MM.1S (cell line): ENCODE results near the gene EFNA5.
A peak's percentile ranks its signal among the peaks of the same experiment; 100 is the strongest.

Source experiments
- DNase-seq: peaks from one replicate; pipeline ENCODE4 v3.0.0-alpha.2; 2015
- H2AFZ ChIP-seq: fragments of 300-600 bp; sonication (generic); 2 replicates; pipeline ENCODE4 v1.6.0; 2016; ENCODE audit warnings: antibody characterized with exemption, low read length
- H3F3A ChIP-seq: fragments of 300-600 bp; sonication (generic); 2 replicates; pipeline ENCODE4 v1.6.1; 2016; ENCODE audit warnings: mild to moderate bottlenecking, antibody characterized with exemption, low read length, moderate library complexity, mixed read lengths; ENCODE audit not compliant: insufficient read depth
- H3K27ac ChIP-seq: fragments of 300-600 bp; sonication (generic); 2 replicates; pipeline ENCODE4 v1.5.1; 2016; ENCODE audit warnings: mild to moderate bottlenecking, low read length
- H3K27me3 ChIP-seq: fragments of 300-600 bp; sonication (generic); replicated peaks from 2 replicates; pipeline ENCODE4 v1.6.0; 2016; ENCODE audit warnings: low read length; ENCODE audit not compliant: insufficient read depth
- H3K36me3 ChIP-seq: fragments of 300-600 bp; sonication (generic); replicated peaks from 2 replicates; pipeline ENCODE4 v1.6.1; 2016; ENCODE audit warnings: mild to moderate bottlenecking, low read length, mixed read lengths; ENCODE audit not compliant: insufficient read depth
- H3K4me1 ChIP-seq: fragments of 300-600 bp; sonication (generic); 2 replicates; pipeline ENCODE4 v1.6.1; 2016; ENCODE audit warnings: low read length, mixed read lengths
- H3K4me2 ChIP-seq: fragments of 300-600 bp; sonication (generic); 2 replicates; pipeline ENCODE4 v1.6.0; 2016; ENCODE audit warnings: low read depth, low read length
- H3K4me3 ChIP-seq: fragments of 300-600 bp; sonication (generic); 2 replicates; pipeline ENCODE4 v1.5.1; 2016; ENCODE audit warnings: low read length, mixed read lengths
- H3K79me2 ChIP-seq: fragments of 300-600 bp; sonication (generic); 2 replicates; pipeline ENCODE4 v1.6.1; 2016; ENCODE audit warnings: mixed run types, low read length, mixed read lengths
- H3K9ac ChIP-seq: fragments of 300-600 bp; sonication (generic); 2 replicates; pipeline ENCODE4 v1.6.1; 2016; ENCODE audit warnings: low read length, mixed read lengths
- H3K9me2 ChIP-seq: fragments of 300-600 bp; sonication (generic); replicated peaks from 2 replicates; pipeline ENCODE4 v1.6.1; 2016; ENCODE audit warnings: mild to moderate bottlenecking, low read length, mixed read lengths; ENCODE audit not compliant: insufficient read depth
- H3K9me3 ChIP-seq: fragments of 300-600 bp; sonication (generic); replicated peaks from 2 replicates; pipeline ENCODE4 v1.6.1; 2016; ENCODE audit warnings: mild to moderate bottlenecking, low read length, mixed read lengths; ENCODE audit not compliant: insufficient read depth
- H4K20me1 ChIP-seq: fragments of 300-600 bp; sonication (generic); 2 replicates; pipeline ENCODE4 v1.6.1; 2016; ENCODE audit warnings: mild to moderate bottlenecking, low read length, moderate library complexity, mixed read lengths; ENCODE audit not compliant: insufficient read depth
- EZH2 ChIP-seq: fragments of 300-600 bp; sonication (generic); optimal IDR thresholded peaks from 2 replicates; pipeline ENCODE3; 2017; ENCODE audit warnings: low read depth, mild to moderate bottlenecking, antibody characterized with exemption, low read length, mixed read lengths
- EZH2phosphoT487 ChIP-seq: fragments of 300-600 bp; sonication (generic); IDR thresholded peaks from 2 replicates; pipeline ENCODE4 v1.6.1; 2018; ENCODE audit warnings: antibody characterized with exemption, low read length
- TF ChIP-seq, protein P1 (sequence below): fragments of 300-600 bp; sonication (generic); IDR thresholded peaks from 2 replicates; pipeline ENCODE4 v1.5.1; 2016; ENCODE audit warnings: antibody characterized with exemption, low read length, mixed read lengths

The EFNA5 gene

DNA sequence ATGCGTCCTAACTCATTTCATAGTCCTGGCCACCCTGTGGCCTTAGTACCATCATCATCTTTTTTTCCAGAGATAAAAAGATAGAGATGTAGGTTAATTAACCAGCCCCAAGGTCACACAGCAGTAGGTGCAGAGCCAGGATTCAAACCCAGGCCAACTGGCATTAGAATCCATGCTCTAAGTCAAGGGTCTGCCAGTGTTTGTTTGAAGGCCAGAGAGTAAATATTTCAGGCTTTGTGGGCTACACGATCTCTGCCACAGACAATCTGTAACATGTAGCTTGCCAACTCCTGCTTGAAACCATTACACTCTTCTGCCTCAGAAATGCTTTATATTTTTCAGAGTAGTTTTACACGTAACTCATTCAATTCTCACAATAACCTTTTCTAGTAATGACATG lies 119.6 kb downstream of the EFNA5 start:
- H3K27ac ChIP-seq: no peak overlapping the region
- no peaks in the 10 kb centered on the region for H3K9me2 ChIP-seq
- H3K4me1 ChIP-seq: no peaks in the 10 kb centered on the region
- H3K9me3 ChIP-seq: no peaks in the 10 kb centered on the region
- H3K27me3 ChIP-seq: no peaks in the 10 kb centered on the region
- no peaks in the 10 kb centered on the region for H3F3A ChIP-seq
- H2AFZ ChIP-seq: no peak overlapping the region
- H3K4me3 ChIP-seq: no peak overlapping the region
- TF ChIP-seq EZH2 (no peak), EZH2phosphoT487 (no peak)
- TF ChIP-seq, protein P1, sequence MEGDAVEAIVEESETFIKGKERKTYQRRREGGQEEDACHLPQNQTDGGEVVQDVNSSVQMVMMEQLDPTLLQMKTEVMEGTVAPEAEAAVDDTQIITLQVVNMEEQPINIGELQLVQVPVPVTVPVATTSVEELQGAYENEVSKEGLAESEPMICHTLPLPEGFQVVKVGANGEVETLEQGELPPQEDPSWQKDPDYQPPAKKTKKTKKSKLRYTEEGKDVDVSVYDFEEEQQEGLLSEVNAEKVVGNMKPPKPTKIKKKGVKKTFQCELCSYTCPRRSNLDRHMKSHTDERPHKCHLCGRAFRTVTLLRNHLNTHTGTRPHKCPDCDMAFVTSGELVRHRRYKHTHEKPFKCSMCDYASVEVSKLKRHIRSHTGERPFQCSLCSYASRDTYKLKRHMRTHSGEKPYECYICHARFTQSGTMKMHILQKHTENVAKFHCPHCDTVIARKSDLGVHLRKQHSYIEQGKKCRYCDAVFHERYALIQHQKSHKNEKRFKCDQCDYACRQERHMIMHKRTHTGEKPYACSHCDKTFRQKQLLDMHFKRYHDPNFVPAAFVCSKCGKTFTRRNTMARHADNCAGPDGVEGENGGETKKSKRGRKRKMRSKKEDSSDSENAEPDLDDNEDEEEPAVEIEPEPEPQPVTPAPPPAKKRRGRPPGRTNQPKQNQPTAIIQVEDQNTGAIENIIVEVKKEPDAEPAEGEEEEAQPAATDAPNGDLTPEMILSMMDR: no peak
- H3K4me2 ChIP-seq: no peak overlapping the region
- H3K9ac ChIP-seq: no peak overlapping the region
- H4K20me1 ChIP-seq: no peaks in the 10 kb centered on the region
- no peaks in the 10 kb centered on the region for H3K79me2 ChIP-seq
- DNase-seq: no peak
- no peaks in the 10 kb centered on the region for H3K36me3 ChIP-seq

DNA sequence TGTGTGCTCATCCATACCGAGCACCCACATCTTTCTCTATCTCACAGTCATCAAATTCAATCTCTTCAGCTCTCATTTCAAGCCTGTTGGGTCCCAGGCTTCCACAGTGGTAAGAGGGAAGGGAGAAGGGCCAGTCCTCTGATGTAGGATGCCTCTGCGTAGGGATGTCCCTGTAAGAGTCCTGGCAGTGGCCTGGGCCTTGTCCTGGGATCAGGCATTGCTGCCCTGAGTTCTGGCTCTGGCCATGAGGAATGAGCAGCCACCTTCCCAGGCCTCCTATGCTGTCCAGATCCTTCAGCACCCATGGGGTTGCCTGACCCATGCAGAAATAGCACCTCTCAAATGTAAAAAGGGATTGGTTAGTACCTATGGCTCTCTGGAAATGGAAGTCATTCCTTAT lies 121.2 kb downstream of the EFNA5 start:
- DNase-seq: no peak
- Histone ChIP-seq H3K4me1 (no peaks in the 10 kb centered on the region), H3K4me3 (no peak overlapping the region), H3K9me3 (no peaks in the 10 kb centered on the region), H3K79me2 (no peaks in the 10 kb centered on the region), H3F3A (no peaks in the 10 kb centered on the region), H3K27me3 (no peaks in the 10 kb centered on the region), H3K36me3 (no peaks in the 10 kb centered on the region), H3K27ac (no peak overlapping the region), H2AFZ (no peak overlapping the region), H3K9ac (no peak overlapping the region), H4K20me1 (no peaks in the 10 kb centered on the region), H3K9me2 (no peaks in the 10 kb centered on the region), H3K4me2 (no peak overlapping the region)
- TF ChIP-seq EZH2 (no peak), EZH2phosphoT487 (no peak)
- TF ChIP-seq, protein P1: no peak

DNA sequence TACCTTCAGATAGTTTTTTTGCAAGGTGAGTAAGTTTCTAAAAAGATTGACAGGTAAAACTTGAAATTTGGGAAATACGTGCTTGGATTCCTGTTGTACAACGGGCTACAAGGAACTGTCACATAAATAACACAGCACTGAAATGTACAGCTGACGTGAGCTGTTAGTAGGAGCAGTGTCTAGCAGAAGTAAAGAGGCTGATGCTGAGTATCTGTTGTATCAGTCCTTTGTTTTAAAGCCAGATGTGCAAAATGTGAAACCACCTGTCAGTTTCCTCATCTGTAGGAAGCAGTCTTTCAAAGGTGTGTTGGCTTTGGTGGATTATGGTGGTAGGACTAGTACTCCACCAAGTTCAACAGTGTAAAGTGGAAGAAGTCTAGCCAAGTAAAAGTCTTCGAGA lies 122.3 kb downstream of the EFNA5 start:
- Histone ChIP-seq H4K20me1 (no peaks in the 10 kb centered on the region), H3K36me3 (no peaks in the 10 kb centered on the region), H3K27ac (no peak overlapping the region), H3K27me3 (no peaks in the 10 kb centered on the region), H3K79me2 (no peaks in the 10 kb centered on the region), H3K4me2 (no peak overlapping the region), H3F3A (no peaks in the 10 kb centered on the region), H2AFZ (no peak overlapping the region), H3K9me2 (no peaks in the 10 kb centered on the region), H3K9ac (no peak overlapping the region), H3K4me3 (no peak overlapping the region), H3K4me1 (no peaks in the 10 kb centered on the region), H3K9me3 (no peaks in the 10 kb centered on the region)
- TF ChIP-seq EZH2phosphoT487: no peak
- TF ChIP-seq, protein P1: no peak
- TF ChIP-seq EZH2: no peak
- DNase-seq: peak; percentile 61

DNA sequence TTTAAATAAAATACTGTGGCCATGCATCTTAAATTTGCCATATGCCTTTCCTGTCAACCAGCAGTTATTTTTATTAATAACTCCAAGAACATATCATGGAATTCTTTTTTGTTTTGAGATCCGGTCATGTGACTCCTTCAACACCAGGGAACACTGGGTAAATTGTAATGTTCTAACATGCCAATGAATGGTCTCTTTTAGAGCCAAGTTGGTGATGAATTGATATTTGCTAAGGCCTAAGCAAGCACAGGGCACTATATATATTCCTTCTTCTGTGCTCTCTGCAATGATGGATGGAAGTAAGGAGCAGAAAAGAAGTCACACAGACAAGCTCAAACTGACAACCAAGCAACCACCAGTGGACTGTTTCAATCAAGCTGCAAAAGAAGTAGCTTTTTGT lies 124.0 kb downstream of the EFNA5 start:
- no peak for DNase-seq
- no peaks in the 10 kb centered on the region for H3K9me3 ChIP-seq
- H3K36me3 ChIP-seq: no peaks in the 10 kb centered on the region
- no peaks in the 10 kb centered on the region for H3K79me2 ChIP-seq
- no peak overlapping the region for H3K4me3 ChIP-seq
- no peaks in the 10 kb centered on the region for H3F3A ChIP-seq
- no peaks in the 10 kb centered on the region for H3K27me3 ChIP-seq
- H3K9me2 ChIP-seq: no peaks in the 10 kb centered on the region
- H2AFZ ChIP-seq: no peak overlapping the region
- H3K9ac ChIP-seq: no peak overlapping the region
- no peaks in the 10 kb centered on the region for H3K4me1 ChIP-seq
- H3K4me2 ChIP-seq: no peak overlapping the region
- no peak overlapping the region for H3K27ac ChIP-seq
- no peak for TF ChIP-seq EZH2phosphoT487
- no peak for TF ChIP-seq EZH2
- TF ChIP-seq, protein P1: no peak
- H4K20me1 ChIP-seq: no peaks in the 10 kb centered on the region
